GM12878 (cell line): Measurements from ENCODE around the gene MAGI2. TPM values are rescaled to one million over a fixed set of nuclear protein-coding genes. Genes with fewer than 3 reads are reported as not detected.

Experiments
- ATAC-seq: fragments of 200-7000 bp; cut with Tn5 transposase; 3 replicates; pipeline ENCODE4 v1.9.1; 2020; ENCODE audit warnings: mild to moderate bottlenecking, moderate library complexity
- BruUV-seq: library from RNA; stranded (reverse); fragments of 400-500 nt; replicated peaks from 2 replicates; lab custom pipeline; 2021; lab: Mats Ljungman, UMichigan
- CTCF ChIA-PET: fragments of 300-600 bp; sonication (Branson Sonifier 250); formaldehyde crosslinking; extraction: SDS; loops from one replicate; lab custom pipeline; 2021; ENCODE audit warnings: inconsistent platforms; lab: Yijun Ruan, JAX
- POLR2A ChIA-PET: fragments of 350-600 bp; formaldehyde crosslinking; extraction: SDS; loops from one replicate; lab custom pipeline; 2021; ENCODE audit warnings: inconsistent platforms; lab: Charles Lee
- RAD21 ChIA-PET: fragments of 300-600 bp; sonication (Branson Sonifier 250); formaldehyde crosslinking; loops from one replicate; lab custom pipeline; 2023; ENCODE audit warnings: antibody characterized with exemption; ENCODE audit not compliant: unreplicated experiment; lab: Charles Lee
- SMC1A ChIA-PET: fragments of 300-600 bp; sonication (Branson Sonifier 250); formaldehyde crosslinking; loops from one replicate; lab custom pipeline; 2023; ENCODE audit not compliant: unreplicated experiment, uncharacterized antibody; lab: Charles Lee
- DNase-seq: peaks from one replicate; pipeline ENCODE4 v3.0.0-alpha.2; 2011; ENCODE audit warnings: low read depth, low spot score
- FAIRE-seq: peaks from 3 replicates; lab custom pipeline; 2011; peaks lifted over from hg19 to GRCh38; lab: Jason Lieb, UNC
- H2AFZ ChIP-seq: 2 replicates; pipeline ENCODE4 v1.6.0; 2011; ENCODE audit warnings: low read depth, low read length, control low read depth; ENCODE audit not compliant: control insufficient read depth
- H3K27ac ChIP-seq: 2 replicates; pipeline ENCODE4 v1.5.1; 2011; ENCODE audit warnings: control low read depth; ENCODE audit not compliant: control insufficient read depth, insufficient read depth
- H3K27me3 ChIP-seq, 2 experiments: replicated peaks in 1 of 2; 2 replicates each; pipeline versions ENCODE4 v1.6.0 to v1.6.1; 2011; ENCODE audit warnings: low read length in 1 of 2; ENCODE audit not compliant: control insufficient read depth in 2 of 2, insufficient read depth in 2 of 2
- H3K36me3 ChIP-seq, 2 experiments: 2 replicates each; pipeline ENCODE4 v1.5.1; 2011; ENCODE audit warnings: low read length in 1 of 2; ENCODE audit not compliant: control insufficient read depth in 2 of 2, insufficient read depth in 2 of 2
- H3K4me1 ChIP-seq: 2 replicates; pipeline ENCODE4 v1.6.1; 2011; ENCODE audit warnings: mild to moderate bottlenecking, low read length, moderate library complexity, mixed read lengths; ENCODE audit not compliant: control insufficient read depth, insufficient read depth
- H3K4me2 ChIP-seq: 2 replicates; pipeline ENCODE4 v1.6.0; 2011; ENCODE audit warnings: control low read depth; ENCODE audit not compliant: control insufficient read depth, insufficient read depth
- H3K4me3 ChIP-seq: fragments of 200-600 bp; sonication (generic); 2 replicates; pipeline ENCODE4 v1.5.1; 2016
- H3K79me2 ChIP-seq: 2 replicates; pipeline ENCODE4 v1.6.0; 2011; ENCODE audit warnings: low read length; ENCODE audit not compliant: control insufficient read depth, insufficient read depth
- H3K9ac ChIP-seq: 2 replicates; pipeline ENCODE4 v1.8.0; 2011; ENCODE audit warnings: low read length, control low read depth, mixed read lengths; ENCODE audit not compliant: control insufficient read depth, insufficient read depth
- H3K9me3 ChIP-seq: replicated peaks from 3 replicates; pipeline ENCODE4 v1.5.1; 2011; ENCODE audit warnings: mild to moderate bottlenecking, low read length; ENCODE audit not compliant: control insufficient read depth, insufficient read depth
- H4K20me1 ChIP-seq: 2 replicates; pipeline ENCODE4 v1.6.0; 2011; ENCODE audit not compliant: control insufficient read depth, insufficient read depth
- CUX1 ChIP-seq: IDR thresholded peaks from 2 replicates; pipeline ENCODE4 v1.6.1; 2012; ENCODE audit warnings: improper control_type of control experiment, low read depth, low read length; ENCODE audit not compliant: insufficient replicate concordance
- NFYA ChIP-seq: IDR thresholded peaks from 2 replicates; pipeline ENCODE4 v1.6.1; 2011; ENCODE audit warnings: low read depth, mild to moderate bottlenecking, low read length, improper control_type of control experiment, borderline replicate concordance
- RAD51 ChIP-seq: fragments of 450-650 bp; IDR thresholded peaks from 2 replicates; pipeline ENCODE4 v1.6.1; 2016; ENCODE audit warnings: moderate library complexity, mild to moderate bottlenecking, inconsistent platforms
- REST ChIP-seq: IDR thresholded peaks from 2 replicates; pipeline ENCODE4 v1.6.1; 2012; ENCODE audit warnings: mild to moderate bottlenecking, low read depth, low read length
- SIN3A ChIP-seq: IDR thresholded peaks from 2 replicates; pipeline ENCODE4 v1.6.1; 2012; ENCODE audit warnings: low read depth, low read length, improper control_type of control experiment
- SREBF2 ChIP-seq: IDR thresholded peaks from 2 replicates; pipeline ENCODE4 v1.6.1; 2012; ENCODE audit warnings: mild to moderate bottlenecking, low read length
- TCF7 ChIP-seq: IDR thresholded peaks from 2 replicates; pipeline ENCODE4 v1.6.1; 2014; ENCODE audit warnings: antibody characterized with exemption, borderline replicate concordance
- ZNF207 ChIP-seq: fragments of 450-650 bp; IDR thresholded peaks from 2 replicates; pipeline ENCODE4 v1.6.1; 2014; ENCODE audit warnings: antibody characterized with exemption, mild to moderate bottlenecking, borderline replicate concordance
- ZZZ3 ChIP-seq: IDR thresholded peaks from 2 replicates; pipeline ENCODE4 v1.6.1; 2011; ENCODE audit warnings: low read depth; ENCODE audit not compliant: control insufficient read depth, insufficient read length
- WGBS: methylation state at CpG from one replicate; pipeline ENCODE4 v1.1.6; 2016; ENCODE audit warnings: low lambda C conversion rate; ENCODE audit not compliant: insufficient replicate concordance, insufficient coverage; ENCODE audit errors: missing lambda C conversion rate; 5-methylcytosine and 5-hydroxymethylcytosine counted together
- in situ Hi-C: fragments of 300-500 bp; cut with MboI; formaldehyde crosslinking; loops from 9 replicates; pipeline ENCODE4 v1.14.3; 2018; ENCODE audit warnings: mixed read lengths
- intact Hi-C: fragments of 100-400 bp; cut with micrococcal nuclease; formaldehyde crosslinking; loops from one replicate; pipeline ENCODE4 v1.14.2; 2022; ENCODE audit not compliant: unreplicated experiment
- polyA plus RNA-seq, 11 experiments: library from polyadenylated mRNA; depleted of rRNA in 4 of 11; unstranded in 6 of 11; stranded (reverse) in 5 of 11; fragments of >200 nt; fragmentation: Nextera tagmentation in 4 of 11; fragmentation: Illumina TruSeq in 1 of 11; extraction: Ambion mirVana in 4 of 11; extraction: Trizol in 1 of 11; gene quantifications; 1 replicate in 1 of 11; 2 replicates in 10 of 11; pipeline versions ENCODE4 v1.2.1 to v1.2.3, GENCODE V29; 2011 to 2016; ENCODE audit warnings: inconsistent platforms in 2 of 11, missing spikeins in 2 of 11, low read depth in 1 of 11
- total RNA-seq, 4 experiments: library from RNA; depleted of rRNA in 3 of 4; stranded (reverse); fragments of >200 nt in 3 of 4; fragmentation: Illumina TruSeq in 1 of 4; extraction: Trizol in 1 of 4; gene quantifications; 2 replicates each; pipeline versions ENCODE4 v1.2.1 to v1.2.3, GENCODE V29; 2013 to 2021

The MAGI2 gene
- total and polyA plus RNA-seq, 10 of the 15 experiments (the other 5 are each of a cell fraction or from before 2014, with no cell fraction given): 0.01 to 0.31 (median 0.05) TPM; not detected in 2

GRCh38 chr7:78398081-78398480 is 1055.4 kb downstream of the MAGI2 start:
- FAIRE-seq: no peak
- ATAC-seq: no peak
- Histone ChIP-seq H3K79me2 (no peaks in the 10 kb centered on the region), H3K9me3 (no peaks in the 10 kb centered on the region), H3K9ac (no peak overlapping the region), H3K27me3 (no peaks in the 10 kb centered on the region; a peak in 1 of 4 replicates), H4K20me1 (no peaks in the 10 kb centered on the region), H3K4me1 (no peaks in the 10 kb centered on the region), H3K4me2 (no peak overlapping the region), H3K4me3 (no peak overlapping the region), H3K36me3 (no peaks in the 10 kb centered on the region), H3K27ac (no peak overlapping the region), H2AFZ (no peak overlapping the region)
- ChIA-PET RAD21 (no interaction called here), SMC1A (no interaction called here), CTCF (no interaction called here), POLR2A (no interaction called here)
- in situ Hi-C loops: no loop called here
- intact Hi-C loops: no loop called here
- TF ChIP-seq TCF7 (no peak), REST (no peak)
- DNase-seq: no peak
- 28% methylated on average over 5 of the region's 5 CpGs for WGBS
- BruUV-seq: no TSS peak

- RAD21 ChIA-PET: no interaction called here
- H4K20me1 ChIP-seq: no peaks in the 10 kb centered on the region
- in situ Hi-C loops: no loop called here
- no peak overlapping the region for H3K4me2 ChIP-seq
- no peak overlapping the region for H3K4me3 ChIP-seq
- H3K9me3 ChIP-seq: no peaks in the 10 kb centered on the region
- H3K27ac ChIP-seq: no peak overlapping the region
- 29% methylated on average over 3 of the region's 3 CpGs for WGBS
- no peaks in the 10 kb centered on the region; a peak in 1 of 4 replicates for H3K27me3 ChIP-seq
- ATAC-seq: no peak
- no peak overlapping the region for H2AFZ ChIP-seq
- intact Hi-C loops: no loop called here
- SMC1A ChIA-PET: no interaction called here
- no peak for FAIRE-seq
- no peaks in the 10 kb centered on the region for H3K4me1 ChIP-seq
- no peak overlapping the region for H3K9ac ChIP-seq
- POLR2A ChIA-PET: no interaction called here
- H3K36me3 ChIP-seq: no peaks in the 10 kb centered on the region
- no peaks in the 10 kb centered on the region for H3K79me2 ChIP-seq
- BruUV-seq: no TSS peak
- CTCF ChIA-PET: no interaction called here
- no peak for DNase-seq
- TF ChIP-seq ZZZ3 (no peak), RAD51 (no peak), ZNF207 (no peak), CUX1 (no peak), SREBF2 (no peak), NFYA (no peak), SIN3A (no peak)
These were observed 1057.3 kb downstream of the MAGI2 start for GRCh38 chr7:78396210-78396609.
